Breast epithelium (tissue), 4 donors: ENCODE data around the gene YTHDF1. TPM values are rescaled to one million over a fixed set of nuclear protein-coding genes. Genes with fewer than 3 reads are reported as not detected.

Experiments
- DNase-seq, 2 donors: peaks; one replicate each; pipeline ENCODE4 v3.0.0-alpha.2; 2019; ENCODE audit warnings: low spot score in 2 of 2
- H3K27ac ChIP-seq, 2 donors: fragments of 200-600 bp; sonication (generic) in 1 of 2; one replicate each; pipeline ENCODE4 v1.5.1; 2016 to 2019; ENCODE audit warnings: mild to moderate bottlenecking in 1 of 2
- H3K27me3 ChIP-seq, 2 donors: fragments of 200-600 bp; sonication (generic) in 1 of 2; one replicate each; pipeline versions ENCODE4 v1.5.1 to v1.6.0; 2017 to 2019; ENCODE audit warnings: control low read depth in 1 of 2, mild to moderate bottlenecking in 1 of 2
- H3K36me3 ChIP-seq: fragments of 200-600 bp; one replicate; pipeline ENCODE4 v1.5.1; 2019
- H3K4me1 ChIP-seq, 2 donors: fragments of 200-600 bp; sonication (generic); one replicate each; pipeline ENCODE4 v1.5.1; 2016 to 2019; ENCODE audit warnings: control low read depth in 1 of 2
- H3K4me3 ChIP-seq, 3 donors: fragments of 200-600 bp; sonication (generic); 1 replicate in 2 of 3; 2 replicates in 1 of 3; pipeline ENCODE4 v1.5.1; 2016 to 2019; ENCODE audit warnings: mild to moderate bottlenecking in 3 of 3, moderate library complexity in 2 of 3
- H3K9me3 ChIP-seq, 2 donors: fragments of 200-600 bp; sonication (generic) in 1 of 2; one replicate each; pipeline ENCODE4 v1.5.1; 2016 to 2019; ENCODE audit warnings: control low read depth in 1 of 2
- CTCF ChIP-seq, 3 donors: fragments of 450-650 bp; IDR thresholded peaks; one replicate each; pipeline ENCODE4 v1.5.1; 2016 to 2017; ENCODE audit warnings: antibody characterized with exemption in 3 of 3, mild to moderate bottlenecking in 3 of 3, moderate library complexity in 3 of 3
- POLR2A ChIP-seq: fragments of 450-650 bp; IDR thresholded peaks from one replicate; pipeline ENCODE4 v1.6.1; 2016; ENCODE audit warnings: antibody characterized with exemption, mild to moderate bottlenecking, moderate library complexity
- POLR2AphosphoS5 ChIP-seq, 3 donors: sonication (generic); formaldehyde crosslinking; IDR thresholded peaks; one replicate each; pipeline ENCODE4 v1.6.1; 2017; ENCODE audit warnings: antibody characterized with exemption in 3 of 3
- intact Hi-C: fragments of 100-400 bp; cut with DNase I; formaldehyde crosslinking; loops from one replicate; pipeline ENCODE4 v1.15.1; 2023; ENCODE audit warnings: low total_unique reads
- total RNA-seq, 3 donors: library from RNA; depleted of rRNA; stranded (reverse); fragments of >200 nt; gene quantifications; one replicate each; pipeline ENCODE4 v1.1.0, GENCODE V29; 2016

Gene YTHDF1
- total RNA-seq, 3 donors from 2014 or later: 23.0 to 32.8 (median 28.2) TPM

- peaks cover 7 to 89% of the 10 kb centered on the region in 2 donors for H3K27me3 ChIP-seq
- H3K36me3 ChIP-seq: no peaks in the 10 kb centered on the region
- H3K4me3 ChIP-seq: no peak overlapping the region
- H3K27ac ChIP-seq: no peak overlapping the region
- DNase-seq: no peak
- no peaks in the 10 kb centered on the region for H3K9me3 ChIP-seq
- peaks cover 4 to 9% of the 10 kb centered on the region in 2 donors for H3K4me1 ChIP-seq
- TF ChIP-seq POLR2A (no peak), POLR2AphosphoS5 (IDR thresholded peaks at IDR 0.05) (no peak), CTCF (IDR thresholded peaks at IDR 0.05) (no peak)
- intact Hi-C loops: no loop called here
Observed at GRCh38 chr20:63255931-63256704, 40.2 kb upstream of the YTHDF1 start.

GRCh38 chr20:63254606-63255384 is 38.9 kb upstream of the YTHDF1 start:
- Histone ChIP-seq H3K4me3 (peak overlapping the region in 2 of 3 donors; percentile 41 to 64), H3K36me3 (no peaks in the 10 kb centered on the region), H3K9me3 (no peaks in the 10 kb centered on the region), H3K27ac (no peak overlapping the region), H3K27me3 (peaks cover 7 to 85% of the 10 kb centered on the region in 2 donors), H3K4me1 (peaks cover 4 to 9% of the 10 kb centered on the region in 2 donors)
- no peak for DNase-seq
- intact Hi-C loops: no loop called here
- no peak for TF ChIP-seq CTCF (IDR thresholded peaks at IDR 0.05)
- TF ChIP-seq POLR2AphosphoS5 (IDR thresholded peaks at IDR 0.05): no peak
- no peak for TF ChIP-seq POLR2A

- H3K4me1 ChIP-seq: peaks cover 4 to 9% of the 10 kb centered on the region in 2 donors
- DNase-seq: no peak
- intact Hi-C loops: no loop called here
- H3K4me3 ChIP-seq: peak within 1 kb of the TSS; percentile 29 to 64 (median 41)
- TF ChIP-seq POLR2AphosphoS5 (IDR thresholded peaks at IDR 0.05): no peak
- TF ChIP-seq POLR2A: no peak
- TF ChIP-seq CTCF (IDR thresholded peaks at IDR 0.05): no peak
- H3K27ac ChIP-seq: no peak within 1 kb of the TSS
- no peaks in the 10 kb centered on the region for H3K36me3 ChIP-seq
- H3K9me3 ChIP-seq: no peaks in the 10 kb centered on the region
- H3K27me3 ChIP-seq: peaks cover 7 to 85% of the 10 kb centered on the region in 2 donors
Observed at GRCh38 chr20:63254232-63254605, 38.3 kb upstream of the YTHDF1 start, which contains the start of gene NKAIN4. Gene NKAIN4, minus strand, starts transcription at chr20:63254463. Its CDS starts 13 bp downstream, at chr20:63254450.

- Histone ChIP-seq H3K36me3 (no peaks in the 10 kb centered on the region), H3K27me3 (peaks cover 7 to 84% of the 10 kb centered on the region in 2 donors), H3K27ac (no peak overlapping the region), H3K9me3 (no peaks in the 10 kb centered on the region), H3K4me1 (peaks cover 4 to 9% of the 10 kb centered on the region in 2 donors), H3K4me3 (peak overlapping the region; percentile 29 to 64 (median 41))
- no peak for DNase-seq
- TF ChIP-seq POLR2A: no peak
- no peak for TF ChIP-seq CTCF (IDR thresholded peaks at IDR 0.05)
- TF ChIP-seq POLR2AphosphoS5 (IDR thresholded peaks at IDR 0.05): no peak
- intact Hi-C loops: no loop called here
Observed at GRCh38 chr20:63253438-63254231, 37.7 kb upstream of the YTHDF1 start.
